Adrenal gland (tissue), 5 donors: ENCODE results near the gene SMTNL2.

Experiments used
- POLR2A ChIP-seq, 2 donors: fragments of 450-650 bp; IDR thresholded peaks; one replicate each; pipeline ENCODE4 v1.6.1; 2017; ENCODE audit warnings: antibody characterized with exemption in 2 of 2, mild to moderate bottlenecking in 2 of 2, moderate library complexity in 1 of 2
- TF ChIP-seq, protein P1 (sequence below), 6 experiments: fragments of 450-650 bp in 4 of 6; fragments of 200-600 bp in 2 of 6; sonication (generic) in 1 of 6; IDR thresholded peaks; 1 replicate in 5 of 6; 2 replicates in 1 of 6; pipeline versions ENCODE4 v1.5.1 to v1.8.0; 2016 to 2021; ENCODE audit warnings: antibody characterized with exemption in 6 of 6, mild to moderate bottlenecking in 2 of 6, moderate library complexity in 1 of 6
- donor health status: DM: no; HTN: no; CAD: no.

DNA sequence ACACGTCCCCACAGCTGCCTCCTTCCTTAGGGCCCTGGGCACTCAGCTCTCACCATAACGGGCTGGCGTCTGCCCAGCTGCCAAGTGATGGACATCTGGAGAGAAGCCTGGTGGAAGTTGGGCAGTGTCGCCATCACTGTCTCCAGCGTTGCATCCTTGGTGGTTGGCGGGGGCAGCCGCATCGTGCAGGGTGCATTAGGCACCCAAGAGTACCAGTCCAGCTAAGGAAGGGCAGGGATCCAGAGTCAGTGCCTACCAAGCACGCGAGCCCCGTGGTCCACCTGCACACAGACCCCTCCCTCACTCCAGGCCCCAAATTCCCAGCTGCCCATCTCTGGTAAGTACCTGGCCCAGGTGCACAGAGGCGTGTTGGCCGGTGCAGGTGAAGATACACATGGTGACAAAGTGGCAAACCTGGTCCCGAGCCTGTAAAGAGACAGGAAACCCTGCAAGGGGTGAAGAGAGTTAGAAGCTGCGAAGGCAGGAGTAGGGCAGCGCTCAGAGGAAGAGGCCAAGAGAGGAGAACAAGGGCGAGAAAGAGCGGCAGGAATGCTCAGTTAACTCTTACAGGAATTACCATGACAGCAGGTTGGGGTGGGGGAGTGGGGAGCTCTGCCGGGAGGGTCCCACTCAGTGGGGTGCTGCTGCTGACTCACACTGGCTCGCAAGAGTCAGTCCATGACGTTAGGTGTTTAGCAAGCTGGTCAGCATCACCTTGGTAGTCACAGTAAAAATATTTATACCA, 47.7 kb downstream of the SMTNL2 start:
- TF ChIP-seq POLR2A (IDR thresholded peaks at IDR 0.05) = no peak
- TF ChIP-seq, protein P1, sequence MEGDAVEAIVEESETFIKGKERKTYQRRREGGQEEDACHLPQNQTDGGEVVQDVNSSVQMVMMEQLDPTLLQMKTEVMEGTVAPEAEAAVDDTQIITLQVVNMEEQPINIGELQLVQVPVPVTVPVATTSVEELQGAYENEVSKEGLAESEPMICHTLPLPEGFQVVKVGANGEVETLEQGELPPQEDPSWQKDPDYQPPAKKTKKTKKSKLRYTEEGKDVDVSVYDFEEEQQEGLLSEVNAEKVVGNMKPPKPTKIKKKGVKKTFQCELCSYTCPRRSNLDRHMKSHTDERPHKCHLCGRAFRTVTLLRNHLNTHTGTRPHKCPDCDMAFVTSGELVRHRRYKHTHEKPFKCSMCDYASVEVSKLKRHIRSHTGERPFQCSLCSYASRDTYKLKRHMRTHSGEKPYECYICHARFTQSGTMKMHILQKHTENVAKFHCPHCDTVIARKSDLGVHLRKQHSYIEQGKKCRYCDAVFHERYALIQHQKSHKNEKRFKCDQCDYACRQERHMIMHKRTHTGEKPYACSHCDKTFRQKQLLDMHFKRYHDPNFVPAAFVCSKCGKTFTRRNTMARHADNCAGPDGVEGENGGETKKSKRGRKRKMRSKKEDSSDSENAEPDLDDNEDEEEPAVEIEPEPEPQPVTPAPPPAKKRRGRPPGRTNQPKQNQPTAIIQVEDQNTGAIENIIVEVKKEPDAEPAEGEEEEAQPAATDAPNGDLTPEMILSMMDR (IDR thresholded peaks at IDR 0.05) = no peak
